DMS153 treated with DMSO at 0.1 percent for 48 hours (cell line): ENCODE measurements around the gene NLRP1.
"Not testable (repeated sequence)": the region's sequence is repeated elsewhere in the genome, so short reads cannot be mapped to it uniquely, and the experiment has no call there.

Experiments used
- DNase-seq: peaks from one replicate; lab custom pipeline; 2025; ENCODE audit not compliant: unreplicated experiment; lab: John Stamatoyannopoulos, UW

Gene NLRP1

GRCh38 chr17:5588584-5588983 lies 4.3 kb upstream of the NLRP1 start:
- DNase-seq, result no peak

- no peak for DNase-seq
These were observed 3.2 kb upstream of the NLRP1 start for GRCh38 chr17:5587438-5588032.

- DNase-seq, result peak; percentile 22
These were observed 1.7 kb upstream of the NLRP1 start for GRCh38 chr17:5585836-5586521.

- DNase-seq, result no peak
These were observed 1.0 kb upstream of the NLRP1 start for GRCh38 chr17:5585287-5585794.

GRCh38 chr17:5583426-5584382 lies 605 bp downstream of the NLRP1 start:
- no peak for DNase-seq

GRCh38 chr17:5582209-5583185 lies 1.8 kb downstream of the NLRP1 start:
- no peak for DNase-seq

GRCh38 chr17:5581655-5582054 lies 2.7 kb downstream of the NLRP1 start:
- DNase-seq, result no peak

GRCh38 chr17:5580969-5581368 lies 3.3 kb downstream of the NLRP1 start:
- no peak for DNase-seq

- DNase-seq, result no peak
These were observed 3.9 kb downstream of the NLRP1 start for GRCh38 chr17:5580367-5580766.

- DNase-seq, result not testable (repeated sequence)
These were observed 5.5 kb downstream of the NLRP1 start for GRCh38 chr17:5578768-5579167.

- not testable (repeated sequence) for DNase-seq
These were observed 11.3 kb downstream of the NLRP1 start for GRCh38 chr17:5573017-5573416.

- DNase-seq, result no peak
These were observed 13.0 kb downstream of the NLRP1 start for GRCh38 chr17:5571281-5571680.

GRCh38 chr17:5565808-5566207 lies 18.5 kb downstream of the NLRP1 start:
- no peak for DNase-seq

GRCh38 chr17:5563456-5563855 lies 20.9 kb downstream of the NLRP1 start:
- no peak for DNase-seq

GRCh38 chr17:5562661-5563360 lies 21.5 kb downstream of the NLRP1 start:
- no peak for DNase-seq

- DNase-seq, result no peak
These were observed 22.4 kb downstream of the NLRP1 start for GRCh38 chr17:5561736-5562571.

GRCh38 chr17:5560361-5560988 lies 23.8 kb downstream of the NLRP1 start:
- no peak for DNase-seq
